Keratinocyte (primary cell): ENCODE measurements around the gene CACNG4. TPM values are rescaled to one million over a fixed set of nuclear protein-coding genes. Genes with fewer than 3 reads are reported as not detected.
"Not testable (repeated sequence)": the region's sequence is repeated elsewhere in the genome, so short reads cannot be mapped to it uniquely, and the experiment has no call there.

Experiments
- DNase-seq: peaks from one replicate; pipeline ENCODE4 v3.0.0-alpha.2; 2011; ENCODE audit warnings: low read depth, missing footprints, low spot score
- FAIRE-seq: peaks from 2 replicates; lab custom pipeline; 2011; peaks lifted over from hg19 to GRCh38; lab: Jason Lieb, UNC
- H2AFZ ChIP-seq: 2 replicates; pipeline ENCODE4 v1.6.0; 2012; ENCODE audit warnings: low read length, control low read depth, inconsistent platforms; ENCODE audit not compliant: control insufficient read depth
- H3K27ac ChIP-seq: 2 replicates; pipeline ENCODE4 v1.5.1; 2011; ENCODE audit warnings: low read length; ENCODE audit not compliant: control insufficient read depth, insufficient read depth
- H3K27me3 ChIP-seq: 3 replicates; pipeline ENCODE4 v1.6.0; 2011; ENCODE audit warnings: low read length; ENCODE audit not compliant: control insufficient read depth, insufficient read depth; ENCODE audit errors: extremely low read depth
- H3K36me3 ChIP-seq, 2 experiments: 2 replicates in 1 of 2; 3 replicates in 1 of 2; pipeline ENCODE4 v1.5.1; 2011; ENCODE audit warnings: low read length in 2 of 2, mild to moderate bottlenecking in 1 of 2; ENCODE audit not compliant: control insufficient read depth in 2 of 2, insufficient read depth in 2 of 2; ENCODE audit errors: extremely low read depth in 1 of 2
- H3K4me1 ChIP-seq: 3 replicates; pipeline ENCODE4 v1.5.1; 2011; ENCODE audit warnings: low read length; ENCODE audit not compliant: control insufficient read depth, insufficient read depth; ENCODE audit errors: extremely low read depth
- H3K4me2 ChIP-seq: 3 replicates; pipeline ENCODE4 v1.6.0; 2011; ENCODE audit warnings: low read depth, low read length; ENCODE audit not compliant: control insufficient read depth, insufficient read depth; ENCODE audit errors: extremely low read depth
- H3K4me3 ChIP-seq, 3 experiments: fragments of 200-600 bp in 1 of 3; sonication (generic) in 1 of 3; 2 replicates in 2 of 3; 3 replicates in 1 of 3; pipeline ENCODE4 v1.5.1; 2011 to 2016; ENCODE audit warnings: low read length in 3 of 3, mild to moderate bottlenecking in 3 of 3, control low read depth in 2 of 3, inconsistent platforms in 1 of 3, low read depth in 1 of 3, mixed read lengths in 1 of 3, mixed run types in 1 of 3, moderate library complexity in 1 of 3; ENCODE audit not compliant: control insufficient read depth in 2 of 3, insufficient read depth in 2 of 3; ENCODE audit errors: extremely low read depth in 1 of 3
- H3K79me2 ChIP-seq: 2 replicates; pipeline ENCODE4 v1.6.0; 2012; ENCODE audit warnings: low read length; ENCODE audit not compliant: control insufficient read depth, insufficient read depth
- H3K9ac ChIP-seq: 3 replicates; pipeline ENCODE4 v1.6.0; 2011; ENCODE audit warnings: low read length; ENCODE audit not compliant: control insufficient read depth, insufficient read depth; ENCODE audit errors: extremely low read depth
- H3K9me1 ChIP-seq: 3 replicates; pipeline ENCODE4 v1.6.0; 2011; ENCODE audit warnings: low read length; ENCODE audit not compliant: control insufficient read depth, insufficient read depth; ENCODE audit errors: extremely low read depth
- H3K9me3 ChIP-seq: 2 replicates; pipeline ENCODE4 v1.5.1; 2012; ENCODE audit warnings: low read depth, low read length; ENCODE audit not compliant: control insufficient read depth
- H4K20me1 ChIP-seq: 3 replicates; pipeline ENCODE4 v1.6.0; 2011; ENCODE audit warnings: low read length; ENCODE audit not compliant: control insufficient read depth, insufficient read depth; ENCODE audit errors: extremely low read depth
- EZH2 ChIP-seq: IDR thresholded peaks from one replicate; pipeline ENCODE4 v1.6.1; 2012; ENCODE audit warnings: inconsistent platforms, mild to moderate bottlenecking, low read length, moderate library complexity
- dilution Hi-C: fragments of 300-500 bp; cut with MboI; formaldehyde crosslinking; loops from one replicate; pipeline ENCODE4 v1.7.0; 2020; ENCODE audit warnings: low sequenced_read_pairs; ENCODE audit not compliant: extremely low pct_ligation_motif_present
- polyA plus RNA-seq, 5 experiments: library from polyadenylated mRNA; depleted of rRNA in 3 of 5; stranded (reverse) in 3 of 5; stranded (forward) in 1 of 5; unstranded in 1 of 5; fragments of >200 nt; gene quantifications; 1 replicate in 1 of 5; 2 replicates in 3 of 5; 3 replicates in 1 of 5; pipeline versions ENCODE4 v1.2.1 to v1.2.3, GENCODE V29; 2011 to 2012; ENCODE audit warnings: missing spikeins in 2 of 5, low read depth in 1 of 5, low replicate concordance in 1 of 5
- TF ChIP-seq, protein P1 (sequence below), 3 experiments: IDR thresholded peaks in 1 of 3; conservative IDR thresholded peaks in 1 of 3; optimal IDR thresholded peaks in 1 of 3; 2 replicates in 2 of 3; 3 replicates in 1 of 3; pipeline versions ENCODE3 to v1.5.1; 2011; ENCODE audit warnings: low read length in 3 of 3, mild to moderate bottlenecking in 3 of 3, moderate library complexity in 2 of 3, control low read depth in 1 of 3, inconsistent platforms in 1 of 3; ENCODE audit not compliant: insufficient read depth in 2 of 3; ENCODE audit errors: extremely low read depth in 1 of 3

CACNG4 gene
- polyA plus RNA-seq, 1 donor (not counting 4 experiments of a cell fraction or from before 2014, with no cell fraction given) = not detected

DNA sequence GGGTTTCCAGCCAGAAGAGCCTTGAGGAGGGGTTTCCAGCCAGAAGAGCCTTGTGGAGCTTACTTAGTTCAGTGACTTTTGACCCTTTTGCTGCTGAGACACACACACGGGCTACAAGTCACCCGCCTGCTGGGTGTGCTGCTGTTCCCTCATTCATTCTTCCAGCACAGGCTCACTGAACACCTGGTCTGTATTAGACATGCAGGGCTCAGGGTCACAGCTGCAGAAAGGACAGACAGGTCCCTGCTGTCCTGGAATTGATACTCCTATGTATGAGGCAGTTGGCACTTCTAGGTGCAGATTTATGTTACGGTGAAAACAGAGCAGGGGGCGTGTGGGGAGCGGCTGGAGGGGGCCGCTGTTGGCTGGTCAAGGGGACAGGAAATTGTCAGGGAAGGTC is 6.8 kb downstream of the CACNG4 start:
- Histone ChIP-seq H3K9me3 (no peaks in the 10 kb centered on the region), H3K4me3 (no peak overlapping the region), H3K9ac (no peak overlapping the region), H3K27ac (no peak overlapping the region), H2AFZ (no peak overlapping the region), H3K79me2 (no peaks in the 10 kb centered on the region), H3K27me3 (peaks cover 45% of the 10 kb centered on the region), H3K4me1 (peaks cover 4% of the 10 kb centered on the region), H3K36me3 (no peaks in the 10 kb centered on the region), H3K9me1 (no peaks in the 10 kb centered on the region), H4K20me1 (no peaks in the 10 kb centered on the region), H3K4me2 (no peak overlapping the region)
- dilution Hi-C loops = no loop called here
- FAIRE-seq (no peak), DNase-seq (no peak)
- TF ChIP-seq EZH2 = no peak
- TF ChIP-seq, protein P1, sequence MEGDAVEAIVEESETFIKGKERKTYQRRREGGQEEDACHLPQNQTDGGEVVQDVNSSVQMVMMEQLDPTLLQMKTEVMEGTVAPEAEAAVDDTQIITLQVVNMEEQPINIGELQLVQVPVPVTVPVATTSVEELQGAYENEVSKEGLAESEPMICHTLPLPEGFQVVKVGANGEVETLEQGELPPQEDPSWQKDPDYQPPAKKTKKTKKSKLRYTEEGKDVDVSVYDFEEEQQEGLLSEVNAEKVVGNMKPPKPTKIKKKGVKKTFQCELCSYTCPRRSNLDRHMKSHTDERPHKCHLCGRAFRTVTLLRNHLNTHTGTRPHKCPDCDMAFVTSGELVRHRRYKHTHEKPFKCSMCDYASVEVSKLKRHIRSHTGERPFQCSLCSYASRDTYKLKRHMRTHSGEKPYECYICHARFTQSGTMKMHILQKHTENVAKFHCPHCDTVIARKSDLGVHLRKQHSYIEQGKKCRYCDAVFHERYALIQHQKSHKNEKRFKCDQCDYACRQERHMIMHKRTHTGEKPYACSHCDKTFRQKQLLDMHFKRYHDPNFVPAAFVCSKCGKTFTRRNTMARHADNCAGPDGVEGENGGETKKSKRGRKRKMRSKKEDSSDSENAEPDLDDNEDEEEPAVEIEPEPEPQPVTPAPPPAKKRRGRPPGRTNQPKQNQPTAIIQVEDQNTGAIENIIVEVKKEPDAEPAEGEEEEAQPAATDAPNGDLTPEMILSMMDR (optimal IDR thresholded peaks at IDR 0.05 in 1 of 3, IDR thresholded peaks at IDR 0.05 in 1 of 3, conservative IDR thresholded peaks at IDR 0.05 in 1 of 3; ENCODE audit: extremely low read depth in 1 of 3, insufficient read depth in 2 of 3, low read length in 3 of 3) = no peak

DNA sequence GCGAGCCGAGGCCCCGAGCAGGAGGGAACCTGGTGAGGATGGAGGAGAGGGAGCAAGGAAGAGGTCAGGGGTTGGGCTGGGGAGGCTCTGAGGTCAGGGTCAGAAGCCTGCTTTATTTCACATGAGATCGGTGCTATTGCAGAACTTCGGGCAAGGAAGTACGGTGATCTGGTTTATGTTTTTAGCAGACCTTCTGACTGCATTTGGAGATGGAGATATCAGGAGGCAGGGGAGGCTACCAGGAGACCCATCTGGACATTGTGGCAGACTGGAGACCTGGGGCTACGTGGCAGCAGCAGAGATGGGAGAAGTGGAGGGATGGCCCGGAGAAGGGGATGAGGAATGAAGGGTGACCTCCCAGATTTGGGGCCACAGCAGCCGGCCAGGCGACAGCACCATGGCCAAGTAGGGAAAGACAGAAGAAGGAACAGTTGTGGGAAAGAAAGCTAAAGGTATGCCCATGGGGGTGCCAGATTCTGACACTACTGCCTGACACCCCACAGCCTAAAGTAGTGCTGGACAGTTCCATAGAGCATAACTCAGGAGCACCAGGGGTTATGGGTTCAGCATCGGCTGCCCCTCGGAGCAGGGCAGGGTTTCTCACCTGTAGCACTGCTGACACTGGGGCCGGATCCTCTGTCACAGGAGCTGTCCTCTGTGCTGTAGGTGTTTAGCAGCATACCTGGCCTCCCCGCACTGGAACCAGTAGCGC is 7.4 kb downstream of the CACNG4 start:
- no peak for DNase-seq
- Histone ChIP-seq H2AFZ (no peak overlapping the region), H3K9ac (no peak overlapping the region), H3K79me2 (no peaks in the 10 kb centered on the region), H3K27ac (no peak overlapping the region), H3K27me3 (peaks cover 45% of the 10 kb centered on the region), H3K4me1 (peaks cover under 1% of the 10 kb centered on the region), H4K20me1 (no peaks in the 10 kb centered on the region), H3K4me2 (no peak overlapping the region), H3K9me1 (no peaks in the 10 kb centered on the region), H3K4me3 (no peak overlapping the region), H3K36me3 (no peaks in the 10 kb centered on the region), H3K9me3 (no peaks in the 10 kb centered on the region)
- dilution Hi-C loops = no loop called here
- TF ChIP-seq, protein P1 (optimal IDR thresholded peaks at IDR 0.05 in 1 of 3, IDR thresholded peaks at IDR 0.05 in 1 of 3, conservative IDR thresholded peaks at IDR 0.05 in 1 of 3; ENCODE audit: extremely low read depth in 1 of 3, insufficient read depth in 2 of 3, low read length in 3 of 3) = no peak
- TF ChIP-seq EZH2 = no peak
- no peak for FAIRE-seq

DNA sequence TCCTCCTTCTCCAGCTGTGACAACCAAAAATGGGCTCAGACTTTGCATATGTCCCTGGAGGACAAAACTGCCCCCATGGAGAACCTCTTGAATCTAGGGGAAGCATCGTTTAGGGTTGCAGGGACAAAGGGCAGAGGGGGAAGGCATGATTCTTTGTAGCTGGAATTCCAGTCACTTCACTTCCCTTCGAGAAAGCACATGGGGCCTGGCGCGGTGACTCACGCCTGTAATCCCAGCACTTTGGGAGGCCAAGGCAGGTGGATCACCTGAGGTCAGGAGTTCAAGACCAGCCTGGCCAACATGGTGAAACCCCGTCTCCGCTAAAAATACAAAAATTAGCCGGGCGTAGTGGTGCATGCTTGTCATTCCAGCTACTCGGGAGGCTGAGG is 7.9 kb downstream of the CACNG4 start:
- H3K4me3 ChIP-seq, DNase-seq, FAIRE-seq, H4K20me1 ChIP-seq, dilution Hi-C loops, H3K4me1 ChIP-seq, H3K9me1 ChIP-seq, H2AFZ ChIP-seq, H3K79me2 ChIP-seq, H3K36me3 ChIP-seq, H3K4me2 ChIP-seq, H3K9ac ChIP-seq, H3K9me3 ChIP-seq, H3K27ac ChIP-seq: not testable (repeated sequence)
- peaks cover 41% of the 10 kb centered on the region for H3K27me3 ChIP-seq
